K562 (cell line): ENCODE data around the gene GEN1. TPM values are rescaled to one million over a fixed set of nuclear protein-coding genes. Genes with fewer than 3 reads are reported as not detected.

Source experiments
- CEBPG ChIP-seq, 3 experiments: fragments of 200-800 bp in 1 of 3; sonication (Bioruptor generic) in 1 of 3; sonication (generic) in 1 of 3; formaldehyde crosslinking in 1 of 3; IDR thresholded peaks in 2 of 3; conservative IDR thresholded peaks in 1 of 3; 2 replicates each; pipeline versions ENCODE4 v1.6.1 to v1.8.0; 2016 to 2022; ENCODE audit warnings: missing compliant biosample characterization in 2 of 3, missing genetic modification characterization in 2 of 3, mild to moderate bottlenecking in 1 of 3, missing genetic modification reagents in 1 of 3
- HNRNPLL ChIP-seq: fragments of 200-400 bp; formaldehyde crosslinking; IDR thresholded peaks from 2 replicates; pipeline ENCODE4 v1.6.1; 2017; ENCODE audit warnings: low read length, low read depth, mild to moderate bottlenecking; ENCODE audit not compliant: poor library complexity, severe bottlenecking
- MCM5 ChIP-seq: fragments of 450-650 bp; IDR thresholded peaks from 2 replicates; pipeline ENCODE4 v1.6.1; 2016; ENCODE audit warnings: low read depth
- SNIP1 ChIP-seq: fragments of 450-650 bp; IDR thresholded peaks from 2 replicates; pipeline ENCODE4 v1.7.1; 2017; ENCODE audit warnings: low read depth, mild to moderate bottlenecking
- TCFL5 ChIP-seq: fragments of 250-450 bp; sonication (Bioruptor Pico); conservative IDR thresholded peaks from 2 replicates; pipeline ENCODE4 v1.6.1; 2021; ENCODE audit warnings: mild to moderate bottlenecking, moderate library complexity, matching md5 sums
- ZNF592 ChIP-seq: fragments of 450-650 bp; IDR thresholded peaks from 2 replicates; pipeline ENCODE4 v1.6.1; 2017; ENCODE audit warnings: antibody characterized with exemption, mild to moderate bottlenecking
- polyA plus RNA-seq, 8 experiments: library from polyadenylated mRNA; depleted of rRNA in 4 of 8; stranded (reverse) in 5 of 8; unstranded in 3 of 8; fragments of >200 nt; fragmentation: Nextera tagmentation in 2 of 8; fragmentation: Illumina TruSeq in 1 of 8; extraction: Ambion mirVana in 2 of 8; extraction: Trizol in 1 of 8; gene quantifications; 2 replicates each; pipeline versions ENCODE4 v1.2.1 to v1.2.3, GENCODE V29; 2011 to 2014; ENCODE audit warnings: inconsistent platforms in 1 of 8, missing spikeins in 1 of 8
- total RNA-seq, 7 experiments: library from RNA; depleted of rRNA in 6 of 7; stranded (reverse); fragments of >200 nt in 6 of 7; fragmentation: Illumina TruSeq in 2 of 7; extraction: Trizol in 2 of 7; gene quantifications; 2 replicates each; pipeline versions ENCODE4 v1.2.1 to v1.2.3, GENCODE V29; 2011 to 2021; ENCODE audit warnings: low replicate concordance in 1 of 7
- TF ChIP-seq, protein P1 (sequence below), 2 experiments: IDR thresholded peaks; 2 replicates each; pipeline ENCODE4 v1.6.1; 2012; ENCODE audit warnings: improper control_type of control experiment in 2 of 2, low read depth in 2 of 2, low read length in 2 of 2, borderline replicate concordance in 1 of 2
- TF ChIP-seq, protein P2 (sequence below), 2 experiments: fragments of 450-650 bp; IDR thresholded peaks; 2 replicates each; pipeline ENCODE4 v1.6.1; 2016; ENCODE audit warnings: mild to moderate bottlenecking in 2 of 2, borderline replicate concordance in 1 of 2, low read depth in 1 of 2, moderate library complexity in 1 of 2
- TF ChIP-seq, protein P3 (sequence below): sonication (generic); formaldehyde crosslinking; IDR thresholded peaks from 2 replicates; pipeline ENCODE4 v1.8.1; 2022; ENCODE audit warnings: missing genetic modification reagents

GEN1 gene
- total and polyA plus RNA-seq, 9 of the 15 experiments (the other 6 are each of a cell fraction or from before 2014, with no cell fraction given), result 8.6 to 39.7 (median 24.5) TPM

DNA sequence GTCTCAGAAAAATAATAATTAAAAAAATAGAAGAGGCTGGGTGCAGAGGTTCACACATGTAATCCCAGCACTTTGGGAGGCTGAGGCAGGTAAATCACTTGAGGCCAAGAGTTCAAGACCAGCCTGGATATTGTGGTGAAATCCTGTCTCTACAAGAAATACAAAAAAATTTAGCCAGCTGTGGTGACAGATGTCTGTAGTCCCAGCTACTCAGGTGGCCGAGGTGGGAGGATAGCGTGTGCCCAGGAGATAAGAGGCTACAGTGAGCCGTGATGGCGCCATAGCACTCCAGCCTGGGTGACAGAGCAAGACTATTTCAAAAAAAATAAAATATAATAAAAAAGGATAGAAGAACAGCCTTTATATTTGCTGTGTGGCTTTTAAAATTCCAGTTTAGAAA, 36.3 kb upstream of the GEN1 start (continued):
- TF ChIP-seq, protein P1, sequence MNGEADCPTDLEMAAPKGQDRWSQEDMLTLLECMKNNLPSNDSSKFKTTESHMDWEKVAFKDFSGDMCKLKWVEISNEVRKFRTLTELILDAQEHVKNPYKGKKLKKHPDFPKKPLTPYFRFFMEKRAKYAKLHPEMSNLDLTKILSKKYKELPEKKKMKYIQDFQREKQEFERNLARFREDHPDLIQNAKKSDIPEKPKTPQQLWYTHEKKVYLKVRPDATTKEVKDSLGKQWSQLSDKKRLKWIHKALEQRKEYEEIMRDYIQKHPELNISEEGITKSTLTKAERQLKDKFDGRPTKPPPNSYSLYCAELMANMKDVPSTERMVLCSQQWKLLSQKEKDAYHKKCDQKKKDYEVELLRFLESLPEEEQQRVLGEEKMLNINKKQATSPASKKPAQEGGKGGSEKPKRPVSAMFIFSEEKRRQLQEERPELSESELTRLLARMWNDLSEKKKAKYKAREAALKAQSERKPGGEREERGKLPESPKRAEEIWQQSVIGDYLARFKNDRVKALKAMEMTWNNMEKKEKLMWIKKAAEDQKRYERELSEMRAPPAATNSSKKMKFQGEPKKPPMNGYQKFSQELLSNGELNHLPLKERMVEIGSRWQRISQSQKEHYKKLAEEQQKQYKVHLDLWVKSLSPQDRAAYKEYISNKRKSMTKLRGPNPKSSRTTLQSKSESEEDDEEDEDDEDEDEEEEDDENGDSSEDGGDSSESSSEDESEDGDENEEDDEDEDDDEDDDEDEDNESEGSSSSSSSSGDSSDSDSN (IDR thresholded peaks at IDR 0.05; ENCODE audit: borderline replicate concordance in 1 of 2, low read depth in 2 of 2, low read length in 2 of 2), result no peak
- TF ChIP-seq MCM5, result no peak
- TF ChIP-seq TCFL5, result no peak
- TF ChIP-seq ZNF592, result peak; percentile 42; the same call in 1 of the 2 replicates
- TF ChIP-seq SNIP1, result no peak
- TF ChIP-seq CEBPG (CRISPR knock-in tag; IDR thresholded peaks at IDR 0.05), result no peak
- TF ChIP-seq CEBPG (tag; conservative IDR thresholded peaks at IDR 0.05 in 1 of 2, IDR thresholded peaks at IDR 0.05 in 1 of 2), result no peak
- TF ChIP-seq, protein P2, sequence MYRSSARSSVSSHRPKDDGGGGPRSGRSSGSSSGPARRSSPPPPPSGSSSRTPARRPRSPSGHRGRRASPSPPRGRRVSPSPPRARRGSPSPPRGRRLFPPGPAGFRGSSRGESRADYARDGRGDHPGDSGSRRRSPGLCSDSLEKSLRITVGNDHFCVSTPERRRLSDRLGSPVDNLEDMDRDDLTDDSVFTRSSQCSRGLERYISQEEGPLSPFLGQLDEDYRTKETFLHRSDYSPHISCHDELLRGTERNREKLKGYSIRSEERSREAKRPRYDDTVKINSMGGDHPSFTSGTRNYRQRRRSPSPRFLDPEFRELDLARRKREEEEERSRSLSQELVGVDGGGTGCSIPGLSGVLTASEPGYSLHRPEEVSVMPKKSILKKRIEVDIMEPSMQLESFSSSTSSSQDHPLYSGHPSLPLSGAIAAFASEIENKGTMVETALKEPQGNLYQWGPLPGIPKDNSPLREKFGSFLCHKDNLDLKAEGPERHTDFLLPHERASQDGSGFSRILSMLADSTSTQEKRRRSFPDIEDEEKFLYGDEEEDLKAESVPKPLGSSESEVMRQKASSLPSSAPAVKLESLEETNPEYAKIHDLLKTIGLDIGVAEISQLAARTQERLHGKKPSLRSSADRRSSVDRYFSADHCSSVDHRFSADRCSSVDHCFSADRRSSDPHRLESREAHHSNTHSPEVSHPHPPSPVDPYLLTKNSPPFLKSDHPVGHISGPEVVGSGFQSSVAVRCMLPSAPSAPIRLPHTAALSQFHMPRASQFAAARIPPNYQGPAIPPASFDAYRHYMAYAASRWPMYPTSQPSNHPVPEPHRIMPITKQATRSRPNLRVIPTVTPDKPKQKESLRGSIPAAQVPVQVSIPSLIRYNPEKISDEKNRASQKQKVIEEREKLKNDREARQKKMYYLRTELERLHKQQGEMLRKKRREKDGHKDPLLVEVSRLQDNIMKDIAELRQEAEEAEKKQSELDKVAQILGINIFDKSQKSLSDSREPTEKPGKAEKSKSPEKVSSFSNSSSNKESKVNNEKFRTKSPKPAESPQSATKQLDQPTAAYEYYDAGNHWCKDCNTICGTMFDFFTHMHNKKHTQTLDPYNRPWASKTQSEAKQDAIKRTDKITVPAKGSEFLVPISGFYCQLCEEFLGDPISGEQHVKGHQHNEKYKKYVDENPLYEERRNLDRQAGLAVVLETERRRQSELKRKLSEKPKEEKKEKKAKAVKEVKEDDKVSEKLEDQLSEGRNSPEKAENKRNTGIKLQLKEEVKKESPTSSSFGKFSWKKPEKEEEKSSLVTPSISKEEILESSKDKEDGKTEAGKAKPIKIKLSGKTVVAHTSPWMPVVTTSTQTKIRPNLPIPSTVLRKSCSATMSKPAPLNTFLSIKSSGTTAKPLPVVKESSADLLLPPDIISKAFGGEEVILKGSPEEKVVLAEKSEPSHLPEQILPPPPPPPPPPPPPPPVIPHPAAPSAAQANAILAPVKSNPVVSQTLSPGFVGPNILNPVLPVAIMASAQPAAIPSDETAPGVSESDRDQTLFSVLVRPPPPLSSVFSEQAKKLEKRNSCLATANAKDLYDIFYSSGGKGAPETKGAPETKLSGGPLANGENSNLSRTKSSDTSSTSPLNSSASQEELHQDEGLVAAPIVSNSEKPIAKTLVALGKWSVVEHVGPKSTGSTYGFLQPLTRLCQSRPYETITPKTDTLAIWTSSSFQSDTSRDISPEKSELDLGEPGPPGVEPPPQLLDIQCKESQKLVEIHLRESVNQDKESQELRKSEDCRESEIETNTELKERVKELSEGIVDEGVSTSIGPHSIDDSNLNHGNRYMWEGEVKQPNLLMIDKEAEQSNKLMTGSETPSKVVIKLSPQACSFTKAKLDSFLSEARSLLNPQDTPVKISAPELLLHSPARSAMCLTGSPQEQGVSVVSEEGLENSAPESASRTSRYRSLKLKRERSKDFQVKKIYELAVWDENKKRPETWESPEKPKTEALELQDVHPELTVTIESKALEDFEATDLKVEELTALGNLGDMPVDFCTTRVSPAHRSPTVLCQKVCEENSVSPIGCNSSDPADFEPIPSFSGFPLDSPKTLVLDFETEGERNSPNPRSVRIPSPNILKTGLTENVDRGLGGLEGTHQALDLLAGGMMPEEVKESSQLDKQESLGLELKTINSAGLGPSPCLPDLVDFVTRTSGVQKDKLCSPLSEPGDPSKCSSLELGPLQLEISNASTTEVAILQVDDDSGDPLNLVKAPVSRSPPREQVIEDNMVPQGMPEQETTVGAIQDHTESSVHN (IDR thresholded peaks at IDR 0.05; ENCODE audit: borderline replicate concordance in 1 of 2, low read depth in 1 of 2), result no peak
- TF ChIP-seq, protein P3, sequence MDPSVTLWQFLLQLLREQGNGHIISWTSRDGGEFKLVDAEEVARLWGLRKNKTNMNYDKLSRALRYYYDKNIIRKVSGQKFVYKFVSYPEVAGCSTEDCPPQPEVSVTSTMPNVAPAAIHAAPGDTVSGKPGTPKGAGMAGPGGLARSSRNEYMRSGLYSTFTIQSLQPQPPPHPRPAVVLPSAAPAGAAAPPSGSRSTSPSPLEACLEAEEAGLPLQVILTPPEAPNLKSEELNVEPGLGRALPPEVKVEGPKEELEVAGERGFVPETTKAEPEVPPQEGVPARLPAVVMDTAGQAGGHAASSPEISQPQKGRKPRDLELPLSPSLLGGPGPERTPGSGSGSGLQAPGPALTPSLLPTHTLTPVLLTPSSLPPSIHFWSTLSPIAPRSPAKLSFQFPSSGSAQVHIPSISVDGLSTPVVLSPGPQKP, result no peak
- no peak for TF ChIP-seq HNRNPLL
